HFF-Myc (cell line): ENCODE results near the gene IFT80.

ENCODE experiments used
- DNase-seq: peaks from one replicate; pipeline ENCODE4 v3.0.0-alpha.2; 2011; ENCODE audit warnings: low read depth; ENCODE audit errors: extremely low read depth
- H3K4me3 ChIP-seq: replicated peaks from 2 replicates; pipeline ENCODE4 v1.5.1; 2011; ENCODE audit warnings: low read depth, mild to moderate bottlenecking, control low read depth, low read length
- TF ChIP-seq, protein P1 (sequence below): IDR thresholded peaks from 2 replicates; pipeline ENCODE4 v1.5.1; 2012; ENCODE audit warnings: mild to moderate bottlenecking, low read depth, low read length, control low read depth; ENCODE audit errors: missing control alignments

IFT80 gene

DNA sequence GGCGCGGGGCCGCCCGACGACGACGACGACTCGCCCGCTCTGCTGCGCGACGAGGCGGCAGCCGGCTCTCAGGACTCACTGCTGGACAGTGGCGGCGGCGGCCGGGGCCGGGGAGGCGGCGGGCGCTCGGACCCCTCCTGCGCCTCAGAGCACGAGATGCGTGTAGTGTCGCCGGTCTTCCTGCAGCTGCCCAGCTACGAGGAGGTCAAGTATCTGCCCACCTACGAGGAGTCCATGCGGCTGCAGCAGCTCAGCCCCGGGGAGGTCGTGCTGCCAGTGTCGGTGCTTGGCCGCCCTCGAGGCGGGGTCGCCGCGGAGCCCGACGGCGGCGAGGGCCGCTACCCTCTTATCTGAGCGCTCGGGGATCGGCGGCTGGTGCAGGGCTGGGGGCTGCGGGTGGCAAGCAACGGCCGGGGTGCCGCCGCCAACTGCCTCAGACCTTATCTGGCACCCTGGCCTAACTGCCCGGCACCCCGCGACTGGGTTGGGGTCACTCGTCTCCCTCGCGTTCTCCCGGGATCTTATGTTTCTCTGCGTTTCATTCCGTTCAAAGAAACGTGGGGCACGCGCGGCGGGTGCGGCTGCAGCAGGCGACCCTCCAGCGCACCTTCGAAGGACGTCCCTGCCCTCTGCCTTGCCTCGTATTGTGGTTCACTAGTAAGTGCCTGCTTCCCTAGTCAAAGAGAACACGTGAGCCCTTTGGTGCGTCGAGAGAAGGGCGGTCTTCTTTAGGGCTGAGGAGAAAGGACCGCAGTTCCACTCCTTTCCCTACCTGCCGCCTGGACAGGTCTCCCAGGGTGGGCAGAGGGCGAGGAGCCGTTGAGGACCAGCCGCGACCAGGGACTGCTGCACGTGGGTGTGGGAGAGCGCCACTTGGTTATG, 172.8 kb downstream of the IFT80 start:
- no peak for DNase-seq
- TF ChIP-seq, protein P1, sequence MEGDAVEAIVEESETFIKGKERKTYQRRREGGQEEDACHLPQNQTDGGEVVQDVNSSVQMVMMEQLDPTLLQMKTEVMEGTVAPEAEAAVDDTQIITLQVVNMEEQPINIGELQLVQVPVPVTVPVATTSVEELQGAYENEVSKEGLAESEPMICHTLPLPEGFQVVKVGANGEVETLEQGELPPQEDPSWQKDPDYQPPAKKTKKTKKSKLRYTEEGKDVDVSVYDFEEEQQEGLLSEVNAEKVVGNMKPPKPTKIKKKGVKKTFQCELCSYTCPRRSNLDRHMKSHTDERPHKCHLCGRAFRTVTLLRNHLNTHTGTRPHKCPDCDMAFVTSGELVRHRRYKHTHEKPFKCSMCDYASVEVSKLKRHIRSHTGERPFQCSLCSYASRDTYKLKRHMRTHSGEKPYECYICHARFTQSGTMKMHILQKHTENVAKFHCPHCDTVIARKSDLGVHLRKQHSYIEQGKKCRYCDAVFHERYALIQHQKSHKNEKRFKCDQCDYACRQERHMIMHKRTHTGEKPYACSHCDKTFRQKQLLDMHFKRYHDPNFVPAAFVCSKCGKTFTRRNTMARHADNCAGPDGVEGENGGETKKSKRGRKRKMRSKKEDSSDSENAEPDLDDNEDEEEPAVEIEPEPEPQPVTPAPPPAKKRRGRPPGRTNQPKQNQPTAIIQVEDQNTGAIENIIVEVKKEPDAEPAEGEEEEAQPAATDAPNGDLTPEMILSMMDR: no peak

DNA sequence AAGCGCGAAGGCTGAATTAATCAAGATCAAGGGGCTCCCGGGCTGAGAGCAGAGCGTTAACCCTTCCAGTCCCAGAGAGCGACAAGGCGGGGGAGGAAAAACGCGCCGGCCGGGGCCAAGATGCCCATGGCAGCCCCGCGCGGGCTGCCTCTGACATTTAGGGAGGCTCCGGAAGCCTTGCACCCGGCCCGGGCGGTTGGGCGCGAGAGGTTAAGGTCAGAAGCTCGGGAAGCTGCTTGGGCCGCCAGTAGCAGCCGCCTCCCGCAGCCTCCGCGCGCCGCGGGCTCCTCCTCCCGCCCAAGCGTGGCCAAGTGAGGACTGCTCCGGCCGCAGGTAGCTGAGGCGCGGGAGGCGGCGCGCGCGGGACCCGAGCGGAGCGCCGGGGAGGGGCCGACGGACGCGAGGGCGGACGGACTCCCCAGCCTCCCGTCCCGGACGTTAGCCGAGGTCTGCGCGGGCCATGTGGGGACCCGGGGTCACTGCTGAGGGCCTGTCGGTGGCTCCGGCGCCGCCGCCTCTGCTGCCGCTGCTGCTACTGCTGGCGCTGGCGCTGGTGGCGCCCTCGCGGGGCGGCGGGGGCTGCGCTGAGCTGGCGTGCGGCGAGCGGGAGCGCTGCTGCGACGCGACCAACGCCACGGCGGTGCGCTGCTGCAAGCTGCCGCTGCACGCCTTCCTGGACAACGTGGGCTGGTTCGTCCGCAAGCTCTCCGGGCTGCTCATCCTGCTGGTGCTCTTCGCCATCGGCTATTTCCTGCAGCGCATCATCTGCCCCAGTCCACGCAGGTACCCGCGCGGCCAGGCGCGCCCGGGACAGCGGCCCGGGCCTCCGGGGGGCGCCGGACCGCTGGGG, 173.6 kb downstream of the IFT80 start, which contains the start of gene C3orf80:
Gene C3orf80, plus strand, starts transcription at position 247 of the 850 bp plus-strand sequence. Its CDS starts 214 bp downstream, at position 461.
- H3K4me3 ChIP-seq: peak within 1 kb of the TSS; percentile 38
- DNase-seq: no peak
- TF ChIP-seq, protein P1: no peak

More for the DNA sequence above, 172.8 kb downstream of the IFT80 start:
- H3K4me3 ChIP-seq: peak overlapping the region; percentile 38

- DNase-seq: no peak
- H3K4me3 ChIP-seq: peak overlapping the region; percentile 38
- TF ChIP-seq, protein P1: no peak
These were observed 174.2 kb downstream of the IFT80 start for GRCh38 chr3:160224811-160225175.

DNA sequence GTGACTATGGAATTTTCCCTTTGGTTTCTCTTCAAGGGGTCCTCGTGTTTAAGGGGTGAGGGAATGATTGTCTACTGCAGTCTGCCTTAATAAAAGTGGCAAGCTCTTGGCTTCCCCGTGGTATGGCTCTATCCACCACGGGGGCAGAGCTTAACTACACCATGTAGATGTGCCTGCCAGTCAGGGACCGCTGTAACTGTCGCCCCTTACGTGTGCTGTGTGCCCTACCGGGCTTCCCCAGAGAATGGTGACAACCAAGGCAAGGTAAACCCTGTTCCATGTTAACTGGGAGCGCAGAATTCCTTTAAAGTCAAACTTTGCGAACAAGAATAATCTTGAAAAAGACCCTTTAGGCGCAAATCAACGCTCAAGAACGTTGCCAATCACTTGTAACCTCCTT, 174.8 kb downstream of the IFT80 start:
- TF ChIP-seq, protein P1: no peak
- H3K4me3 ChIP-seq: no peak overlapping the region
- DNase-seq: no peak

GRCh38 chr3:160221019-160221418, 178.0 kb downstream of the IFT80 start:
- TF ChIP-seq, protein P1: no peak
- no peak for DNase-seq
- H3K4me3 ChIP-seq: no peak overlapping the region

- no peak for DNase-seq
- no peak overlapping the region for H3K4me3 ChIP-seq
- TF ChIP-seq, protein P1: no peak
These were observed 179.0 kb downstream of the IFT80 start for GRCh38 chr3:160220038-160220437.
